ENCODE measurements around the gene FBF1.

Gene FBF1

GRCh38 chr17:75864448-75864871 lies 76.4 kb downstream of the FBF1 start:
- H3K36me3 ChIP-seq (replicated peaks) = no peaks in the 10 kb centered on the region
- in situ Hi-C loops (cut with MboI; ENCODE audit: low sequenced_read_pairs) = no loop called here
- no peaks in the 10 kb centered on the region for H3K9me3 ChIP-seq
- DNase-seq (ENCODE audit: low spot score in 2 of 2) = no peak
- no peak overlapping the region for H3K4me3 ChIP-seq
- no peaks in the 10 kb centered on the region for H3K27me3 ChIP-seq (ENCODE audit: low read depth)
- H3K4me1 ChIP-seq = no peaks in the 10 kb centered on the region

DNA sequence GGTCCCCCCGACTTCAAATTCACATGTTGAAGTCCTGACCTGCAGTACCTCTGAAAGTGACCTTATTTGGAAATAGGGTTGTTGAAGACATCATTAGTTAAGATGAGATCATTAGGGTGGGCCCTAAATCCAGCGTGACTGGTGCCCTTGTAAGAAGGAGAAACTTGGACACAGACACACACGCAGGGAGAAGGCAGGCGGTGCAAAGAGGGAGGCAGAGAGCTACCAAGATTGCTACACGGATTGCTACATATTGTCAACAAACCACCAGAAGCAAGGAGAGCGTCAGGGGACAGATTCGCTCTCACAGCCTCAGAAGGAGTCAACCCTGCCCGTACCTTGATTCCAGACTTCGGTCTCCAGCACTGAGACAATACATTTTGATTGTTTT lies 78.9 kb downstream of the FBF1 start:
- H3K27me3 ChIP-seq (ENCODE audit: low read depth) = no peaks in the 10 kb centered on the region
- no peak overlapping the region for H3K4me3 ChIP-seq
- no peaks in the 10 kb centered on the region for H3K36me3 ChIP-seq (replicated peaks)
- in situ Hi-C loops (cut with MboI; ENCODE audit: low sequenced_read_pairs) = no loop called here
- H3K4me1 ChIP-seq = no peaks in the 10 kb centered on the region
- no peaks in the 10 kb centered on the region for H3K9me3 ChIP-seq
- DNase-seq (ENCODE audit: low spot score in 2 of 2) = no peak
